Peyer's patch (tissue), 4 donors: ENCODE data around the gene ANKRD2.

Experiments
- POLR2A ChIP-seq, 2 donors: fragments of 450-650 bp; IDR thresholded peaks; one replicate each; pipeline ENCODE4 v1.5.1; 2017; ENCODE audit warnings: antibody characterized with exemption in 2 of 2, mild to moderate bottlenecking in 2 of 2, moderate library complexity in 2 of 2
- TF ChIP-seq, protein P1 (sequence below), 6 experiments: fragments of 450-650 bp in 4 of 6; fragments of 200-600 bp in 2 of 6; sonication (generic) in 1 of 6; IDR thresholded peaks; one replicate each; pipeline ENCODE4 v1.5.1; 2017 to 2019; ENCODE audit warnings: antibody characterized with exemption in 6 of 6, mild to moderate bottlenecking in 3 of 6, moderate library complexity in 1 of 6

- TF ChIP-seq, protein P1, sequence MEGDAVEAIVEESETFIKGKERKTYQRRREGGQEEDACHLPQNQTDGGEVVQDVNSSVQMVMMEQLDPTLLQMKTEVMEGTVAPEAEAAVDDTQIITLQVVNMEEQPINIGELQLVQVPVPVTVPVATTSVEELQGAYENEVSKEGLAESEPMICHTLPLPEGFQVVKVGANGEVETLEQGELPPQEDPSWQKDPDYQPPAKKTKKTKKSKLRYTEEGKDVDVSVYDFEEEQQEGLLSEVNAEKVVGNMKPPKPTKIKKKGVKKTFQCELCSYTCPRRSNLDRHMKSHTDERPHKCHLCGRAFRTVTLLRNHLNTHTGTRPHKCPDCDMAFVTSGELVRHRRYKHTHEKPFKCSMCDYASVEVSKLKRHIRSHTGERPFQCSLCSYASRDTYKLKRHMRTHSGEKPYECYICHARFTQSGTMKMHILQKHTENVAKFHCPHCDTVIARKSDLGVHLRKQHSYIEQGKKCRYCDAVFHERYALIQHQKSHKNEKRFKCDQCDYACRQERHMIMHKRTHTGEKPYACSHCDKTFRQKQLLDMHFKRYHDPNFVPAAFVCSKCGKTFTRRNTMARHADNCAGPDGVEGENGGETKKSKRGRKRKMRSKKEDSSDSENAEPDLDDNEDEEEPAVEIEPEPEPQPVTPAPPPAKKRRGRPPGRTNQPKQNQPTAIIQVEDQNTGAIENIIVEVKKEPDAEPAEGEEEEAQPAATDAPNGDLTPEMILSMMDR (IDR thresholded peaks at IDR 0.05), result no peak
- no peak for TF ChIP-seq POLR2A (IDR thresholded peaks at IDR 0.05)
Observed at GRCh38 chr10:97566336-97566996, 6.1 kb upstream of the ANKRD2 start.
